ENCODE data around the gene MYOC.
A peak's percentile ranks its signal among the peaks of the same experiment; 100 is the strongest.

Gene MYOC

GRCh38 chr1:171645553-171646248 lies 6.8 kb downstream of the MYOC start:
- H2AFZ ChIP-seq (ENCODE audit: low read depth, low read length) = peak overlapping the region; percentile 92
- no peaks in the 10 kb centered on the region for H3K79me2 ChIP-seq (ENCODE audit: low read length)
- H3K4me2 ChIP-seq (ENCODE audit: low read length) = peak overlapping the region; percentile 53; the same call in 1 of the 2 replicates
- TF ChIP-seq CTCF (IDR thresholded peaks at IDR 0.05; ENCODE audit: low read depth, low read length) (no peak), EZH2phosphoT487 (IDR thresholded peaks at IDR 0.05; ENCODE audit: low read depth) (no peak)
- no peaks in the 10 kb centered on the region for H3K27me3 ChIP-seq (ENCODE audit: low read depth, low read length)
- H3K4me3 ChIP-seq (ENCODE audit: low read length) = no peak overlapping the region
- no peak overlapping the region for H3K27ac ChIP-seq (ENCODE audit: low read length)
- H3K9me3 ChIP-seq (ENCODE audit: insufficient read depth, low read length) = no peaks in the 10 kb centered on the region
- H3K4me1 ChIP-seq (ENCODE audit: low read length) = peaks cover 44% of the 10 kb centered on the region
- H3K36me3 ChIP-seq (replicated peaks; ENCODE audit: low read depth, low read length) = no peaks in the 10 kb centered on the region
- H3K9ac ChIP-seq (ENCODE audit: low read length) = peak overlapping the region; percentile 30; the same call in 1 of the 2 replicates
- no peaks in the 10 kb centered on the region for H4K20me1 ChIP-seq (ENCODE audit: insufficient read depth, low read length)

GRCh38 chr1:171644805-171645483 lies 7.5 kb downstream of the MYOC start:
- peak overlapping the region; percentile 53 for H3K4me2 ChIP-seq (ENCODE audit: low read length)
- H3K9ac ChIP-seq (ENCODE audit: low read length) = peak overlapping the region; percentile 30; the same call in 1 of the 2 replicates
- TF ChIP-seq EZH2phosphoT487 (IDR thresholded peaks at IDR 0.05; ENCODE audit: low read depth) (no peak), CTCF (IDR thresholded peaks at IDR 0.05; ENCODE audit: low read depth, low read length) (peak; percentile 95)
- peak overlapping the region; percentile 92 for H2AFZ ChIP-seq (ENCODE audit: low read depth, low read length)
- H3K36me3 ChIP-seq (replicated peaks; ENCODE audit: low read depth, low read length) = no peaks in the 10 kb centered on the region
- H3K27ac ChIP-seq (ENCODE audit: low read length) = no peak overlapping the region
- H3K79me2 ChIP-seq (ENCODE audit: low read length) = no peaks in the 10 kb centered on the region
- peaks cover 52% of the 10 kb centered on the region for H3K4me1 ChIP-seq (ENCODE audit: low read length)
- no peaks in the 10 kb centered on the region for H3K27me3 ChIP-seq (ENCODE audit: low read depth, low read length)
- no peaks in the 10 kb centered on the region for H4K20me1 ChIP-seq (ENCODE audit: insufficient read depth, low read length)
- peak overlapping the region; percentile 11; the same call in 1 of the 2 replicates for H3K4me3 ChIP-seq (ENCODE audit: low read length)
- no peaks in the 10 kb centered on the region for H3K9me3 ChIP-seq (ENCODE audit: insufficient read depth, low read length)

- TF ChIP-seq CTCF (IDR thresholded peaks at IDR 0.05; ENCODE audit: low read depth, low read length) (no peak), EZH2phosphoT487 (IDR thresholded peaks at IDR 0.05; ENCODE audit: low read depth) (no peak)
- no peak overlapping the region for H3K27ac ChIP-seq (ENCODE audit: low read length)
- no peaks in the 10 kb centered on the region for H4K20me1 ChIP-seq (ENCODE audit: insufficient read depth, low read length)
- H3K36me3 ChIP-seq (replicated peaks; ENCODE audit: low read depth, low read length) = no peaks in the 10 kb centered on the region
- H2AFZ ChIP-seq (ENCODE audit: low read depth, low read length) = no peak overlapping the region
- no peak overlapping the region for H3K4me2 ChIP-seq (ENCODE audit: low read length)
- H3K9ac ChIP-seq (ENCODE audit: low read length) = no peak overlapping the region
- no peaks in the 10 kb centered on the region for H3K9me3 ChIP-seq (ENCODE audit: insufficient read depth, low read length)
- H3K4me1 ChIP-seq (ENCODE audit: low read length) = peaks cover 67% of the 10 kb centered on the region
- H3K4me3 ChIP-seq (ENCODE audit: low read length) = no peak overlapping the region
- H3K27me3 ChIP-seq (ENCODE audit: low read depth, low read length) = no peaks in the 10 kb centered on the region
- no peaks in the 10 kb centered on the region for H3K79me2 ChIP-seq (ENCODE audit: low read length)
Measured at GRCh38 chr1:171643156-171643555, 9.3 kb downstream of the MYOC start.

- peak overlapping the region; percentile 72; the same call in 1 of the 2 replicates for H2AFZ ChIP-seq (ENCODE audit: low read depth, low read length)
- no peak for TF ChIP-seq EZH2phosphoT487 (IDR thresholded peaks at IDR 0.05; ENCODE audit: low read depth)
- no peak for TF ChIP-seq CTCF (IDR thresholded peaks at IDR 0.05; ENCODE audit: low read depth, low read length)
- H3K4me2 ChIP-seq (ENCODE audit: low read length) = peak overlapping the region; percentile 41; the same call in 1 of the 2 replicates
- peak overlapping the region; percentile 63 for H3K27ac ChIP-seq (ENCODE audit: low read length)
- peak overlapping the region; percentile 26; the same call in 1 of the 2 replicates for H3K9ac ChIP-seq (ENCODE audit: low read length)
- no peak overlapping the region for H3K4me3 ChIP-seq (ENCODE audit: low read length)
- H3K9me3 ChIP-seq (ENCODE audit: insufficient read depth, low read length) = no peaks in the 10 kb centered on the region
- no peaks in the 10 kb centered on the region for H3K27me3 ChIP-seq (ENCODE audit: low read depth, low read length)
- no peaks in the 10 kb centered on the region for H4K20me1 ChIP-seq (ENCODE audit: insufficient read depth, low read length)
- H3K4me1 ChIP-seq (ENCODE audit: low read length) = peaks cover 70% of the 10 kb centered on the region
- no peaks in the 10 kb centered on the region for H3K36me3 ChIP-seq (replicated peaks; ENCODE audit: low read depth, low read length)
- H3K79me2 ChIP-seq (ENCODE audit: low read length) = no peaks in the 10 kb centered on the region
Measured at GRCh38 chr1:171642197-171642596, 10.3 kb downstream of the MYOC start.
